ENCODE data around the gene COX4I1. TPM values are rescaled to one million over a fixed set of nuclear protein-coding genes. Genes with fewer than 3 reads are reported as not detected.

The COX4I1 gene
- total RNA-seq, 1 experiment from 2014 or later: 839 TPM

DNA sequence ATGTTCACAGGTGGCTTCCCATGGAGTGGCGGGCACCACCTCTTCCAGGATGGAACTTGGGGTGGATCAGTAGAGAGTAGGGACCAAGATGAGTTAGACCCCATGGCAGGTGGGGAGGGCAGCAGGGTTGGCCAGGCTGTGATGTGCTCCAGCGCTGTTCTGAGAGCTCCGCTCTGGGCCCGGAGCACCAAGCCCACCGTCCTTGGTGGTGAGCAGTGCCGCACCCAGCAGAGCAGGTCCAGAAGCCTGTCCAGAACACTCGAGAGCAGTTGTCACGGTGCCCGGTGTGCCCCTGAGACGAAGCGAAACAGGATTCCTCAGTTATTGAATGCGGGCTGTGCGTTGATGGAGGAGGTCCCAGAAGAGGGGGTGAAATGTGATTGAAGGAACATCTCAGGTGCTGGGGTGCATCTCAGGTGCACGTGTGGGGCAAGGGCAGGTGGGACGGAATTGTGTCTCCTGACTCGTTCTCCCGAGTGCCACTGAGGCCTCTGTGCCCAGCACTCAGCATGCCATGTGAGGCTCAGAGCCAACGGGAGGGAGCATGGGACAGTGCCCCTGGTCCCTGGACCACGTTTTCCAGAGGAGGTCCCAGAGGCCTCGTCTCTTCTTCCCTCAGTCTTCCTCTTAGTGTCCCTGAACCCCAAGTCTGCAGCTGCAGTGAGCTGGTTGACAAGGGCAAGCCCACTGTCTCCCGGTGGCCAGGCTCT, 39.5 kb downstream of the COX4I1 start:
- ChIA-PET RAD21 (ENCODE audit: low non-redundant PET in 1 of 2, low total read pairs in 2 of 2, uncharacterized antibody in 2 of 2, unreplicated experiment in 2 of 2) (no interaction called here), CTCF (no interaction called here), POLR2A (no interaction called here)
- no peaks in the 10 kb centered on the region for H3K4me1 ChIP-seq (ENCODE audit: control insufficient read depth in 1 of 2, insufficient read depth in 2 of 2, low read length in 2 of 2)
- no peak overlapping the region for H3K4me2 ChIP-seq (ENCODE audit: low read length)
- ATAC-seq (no peak), DNase-seq (ENCODE audit: low read depth, low spot score) (no peak)
- no peak overlapping the region for H3K9ac ChIP-seq (ENCODE audit: low read length)
- H3K36me3 ChIP-seq (ENCODE audit: control insufficient read depth in 1 of 2, insufficient read depth in 2 of 2, low read length in 2 of 2): no peaks in the 10 kb centered on the region
- H2AFZ ChIP-seq (ENCODE audit: low read depth, low read length, poor library complexity, severe bottlenecking): no peak overlapping the region
- no peaks in the 10 kb centered on the region for H4K20me1 ChIP-seq (ENCODE audit: insufficient read depth)
- TF ChIP-seq ATF3 (IDR thresholded peaks at IDR 0.05) (no peak), EGR1 (IDR thresholded peaks at IDR 0.05; ENCODE audit: low read depth) (no peak), CBX3 (IDR thresholded peaks at IDR 0.05; ENCODE audit: low read depth) (no peak), JUND (IDR thresholded peaks at IDR 0.05) (no peak), EZH2 (IDR thresholded peaks at IDR 0.05) (no peak), SP1 (IDR thresholded peaks at IDR 0.05; ENCODE audit: low read depth) (no peak), RAD21 (IDR thresholded peaks at IDR 0.05; ENCODE audit: low read depth) (no peak), YY1 (IDR thresholded peaks at IDR 0.05; ENCODE audit: extremely low read depth, insufficient replicate concordance, low read depth, low read length) (no peak), ZNF274 (IDR thresholded peaks at IDR 0.05; ENCODE audit: low read depth, low read length) (no peak), POLR2A (IDR thresholded peaks at IDR 0.05; ENCODE audit: borderline replicate concordance, extremely low read depth, insufficient read depth, insufficient read length) (no peak), TCF7L2 (IDR thresholded peaks at IDR 0.05; ENCODE audit: borderline replicate concordance, extremely low read depth, insufficient read depth, insufficient read length) (no peak), CEBPB (IDR thresholded peaks at IDR 0.05; ENCODE audit: low read depth) (no peak), EZH2phosphoT487 (IDR thresholded peaks at IDR 0.05; ENCODE audit: borderline replicate concordance) (no peak), ELF1 (IDR thresholded peaks at IDR 0.05; ENCODE audit: borderline replicate concordance, low read depth) (no peak), ZFX (IDR thresholded peaks at IDR 0.05) (no peak)
- TF ChIP-seq, protein P1, sequence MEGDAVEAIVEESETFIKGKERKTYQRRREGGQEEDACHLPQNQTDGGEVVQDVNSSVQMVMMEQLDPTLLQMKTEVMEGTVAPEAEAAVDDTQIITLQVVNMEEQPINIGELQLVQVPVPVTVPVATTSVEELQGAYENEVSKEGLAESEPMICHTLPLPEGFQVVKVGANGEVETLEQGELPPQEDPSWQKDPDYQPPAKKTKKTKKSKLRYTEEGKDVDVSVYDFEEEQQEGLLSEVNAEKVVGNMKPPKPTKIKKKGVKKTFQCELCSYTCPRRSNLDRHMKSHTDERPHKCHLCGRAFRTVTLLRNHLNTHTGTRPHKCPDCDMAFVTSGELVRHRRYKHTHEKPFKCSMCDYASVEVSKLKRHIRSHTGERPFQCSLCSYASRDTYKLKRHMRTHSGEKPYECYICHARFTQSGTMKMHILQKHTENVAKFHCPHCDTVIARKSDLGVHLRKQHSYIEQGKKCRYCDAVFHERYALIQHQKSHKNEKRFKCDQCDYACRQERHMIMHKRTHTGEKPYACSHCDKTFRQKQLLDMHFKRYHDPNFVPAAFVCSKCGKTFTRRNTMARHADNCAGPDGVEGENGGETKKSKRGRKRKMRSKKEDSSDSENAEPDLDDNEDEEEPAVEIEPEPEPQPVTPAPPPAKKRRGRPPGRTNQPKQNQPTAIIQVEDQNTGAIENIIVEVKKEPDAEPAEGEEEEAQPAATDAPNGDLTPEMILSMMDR (IDR thresholded peaks at IDR 0.05 in 2 of 3, conservative IDR thresholded peaks at IDR 0.05 in 1 of 3; ENCODE audit: borderline replicate concordance in 1 of 3, insufficient read depth in 1 of 3, low read depth in 2 of 3, low read length in 2 of 3): no peak
- intact Hi-C loops (cut with micrococcal nuclease): no loop called here
- no TSS peak for BruUV-seq (replicated peaks)
- no peak overlapping the region for H3K27ac ChIP-seq (ENCODE audit: low read depth, low read length)
- H3K27me3 ChIP-seq (ENCODE audit: insufficient read depth, low read length): peaks cover 32% of the 10 kb centered on the region
- H3K4me3 ChIP-seq (replicated peaks in 1 of 2; ENCODE audit: low read depth in 1 of 2, low read length in 2 of 2): no peak overlapping the region
- no peaks in the 10 kb centered on the region for H3K9me3 ChIP-seq (ENCODE audit: control insufficient read depth in 1 of 2, insufficient read depth in 1 of 2, low read depth in 1 of 2, low read length in 2 of 2)
- H3K9me2 ChIP-seq (ENCODE audit: insufficient read depth): no peaks in the 10 kb centered on the region
- H3K79me2 ChIP-seq (ENCODE audit: insufficient read depth, low read length): no peaks in the 10 kb centered on the region

All from HCT116 (cell line).